ENCODE results near the gene TM9SF1. TPM values are rescaled to one million over a fixed set of nuclear protein-coding genes. Genes with fewer than 3 reads are reported as not detected.

TM9SF1 gene
- total and polyA plus RNA-seq, 2 of the 13 experiments (the other 11 are each of a cell fraction or from before 2014, with no cell fraction given) = 83.2 to 110 TPM

- TF ChIP-seq ZUFSP (CRISPR knock-in tag; IDR thresholded peaks at IDR 0.05; ENCODE audit: borderline replicate concordance) (no peak), ZNF891 (CRISPR knock-in tag; IDR thresholded peaks at IDR 0.05) (no peak), ZNF777 (CRISPR knock-in tag; IDR thresholded peaks at IDR 0.05) (peak; percentile 76), ZFP91 (CRISPR knock-in tag; IDR thresholded peaks at IDR 0.05; ENCODE audit: borderline replicate concordance) (no peak), SIX4 (CRISPR knock-in tag; IDR thresholded peaks at IDR 0.05) (peak; percentile 80; the same call in 1 of the 2 replicates), TBL1XR1 (IDR thresholded peaks at IDR 0.05; ENCODE audit: borderline replicate concordance, low read length, partially characterized antibody) (no peak), ZNF790 (CRISPR knock-in tag; IDR thresholded peaks at IDR 0.05; ENCODE audit: borderline replicate concordance) (no peak), ZNF598 (CRISPR knock-in tag; IDR thresholded peaks at IDR 0.05; ENCODE audit: borderline replicate concordance) (peak; percentile 90), MNT (IDR thresholded peaks at IDR 0.05) (peak; percentile 93), ZNF503 (CRISPR knock-in tag; IDR thresholded peaks at IDR 0.05) (peak; percentile 72; the same call in 1 of the 2 replicates), TFDP2 (CRISPR knock-in tag; IDR thresholded peaks at IDR 0.05) (peak; percentile 96), ZBTB14 (CRISPR knock-in tag; IDR thresholded peaks at IDR 0.05) (peak; percentile 43; the same call in 1 of the 2 replicates), TRIM24 (CRISPR knock-in tag; IDR thresholded peaks at IDR 0.05) (no peak), NFE2L1 (CRISPR knock-in tag; IDR thresholded peaks at IDR 0.05; ENCODE audit: borderline replicate concordance) (peak; percentile 92; the same call in 1 of the 2 replicates), NFKB2 (CRISPR knock-in tag; IDR thresholded peaks at IDR 0.05; ENCODE audit: borderline replicate concordance) (peak; percentile 98)
These were observed 54.0 kb downstream of the TM9SF1 start, which contains the start of gene EMC9 (continued) for GRCh38 chr14:24141097-24141880.
